WTC11 (cell line): ENCODE results near the gene ADCY1. TPM values are rescaled to one million over a fixed set of nuclear protein-coding genes. Genes with fewer than 3 reads are reported as not detected.

Source experiments
- ATAC-seq: fragments of 200-7000 bp; cut with Tn5 transposase; 2 replicates; pipeline ENCODE4 v1.10.0; 2021; ENCODE audit warnings: mild to moderate bottlenecking, moderate library complexity
- CTCF ChIA-PET: fragments of 300-600 bp; sonication (Branson Sonifier 250); formaldehyde crosslinking; loops from one replicate; lab custom pipeline; 2021; ENCODE audit warnings: antibody characterized with exemption; lab: Charles Lee
- POLR2A ChIA-PET: fragments of 350-600 bp; sonication (Branson Sonifier 250); formaldehyde crosslinking; loops from one replicate; lab custom pipeline; 2021; ENCODE audit warnings: antibody characterized with exemption; lab: Charles Lee
- DNase-seq: peaks from one replicate; pipeline ENCODE4 v3.0.0; 2021; ENCODE audit warnings: low spot score
- H3K27ac Mint-ChIP-seq: 2 replicates; pipeline ENCODE4 v1.8.0; 2021; ENCODE audit warnings: mixed read lengths
- H3K27me3 Mint-ChIP-seq: 2 replicates; pipeline ENCODE4 v1.8.0; 2021; ENCODE audit warnings: low read depth, mild to moderate bottlenecking, moderate library complexity, mixed read lengths
- H3K36me3 Mint-ChIP-seq: 2 replicates; pipeline ENCODE4 v1.8.0; 2021; ENCODE audit warnings: mixed read lengths
- H3K4me1 Mint-ChIP-seq: 2 replicates; pipeline ENCODE4 v1.8.0; 2022; ENCODE audit warnings: mixed read lengths
- H3K4me3 Mint-ChIP-seq: 2 replicates; pipeline ENCODE4 v1.8.0; 2021; ENCODE audit warnings: mild to moderate bottlenecking, moderate library complexity, mixed read lengths
- H3K9me3 Mint-ChIP-seq: 2 replicates; pipeline ENCODE4 v1.8.0; 2021; ENCODE audit warnings: mixed read lengths
- ATF1 ChIP-seq: sonication (generic); formaldehyde crosslinking; IDR thresholded peaks from 2 replicates; pipeline ENCODE4 v1.8.1; 2023; ENCODE audit warnings: mild to moderate bottlenecking, moderate library complexity, missing genetic modification reagents
- CREM ChIP-seq: sonication (generic); formaldehyde crosslinking; IDR thresholded peaks from 2 replicates; pipeline ENCODE4 v1.8.1; 2022; ENCODE audit warnings: mild to moderate bottlenecking, missing genetic modification reagents, moderate library complexity
- FOXJ3 ChIP-seq: sonication (generic); formaldehyde crosslinking; IDR thresholded peaks from 2 replicates; pipeline ENCODE4 v1.9.0; 2021; ENCODE audit warnings: missing genetic modification reagents, mild to moderate bottlenecking, borderline replicate concordance
- JUN ChIP-seq: sonication (generic); formaldehyde crosslinking; IDR thresholded peaks from 2 replicates; pipeline ENCODE4 v1.8.0; 2023; ENCODE audit warnings: mild to moderate bottlenecking, missing genetic modification reagents
- KAT7 ChIP-seq: sonication (generic); formaldehyde crosslinking; IDR thresholded peaks from 2 replicates; pipeline ENCODE4 v1.8.1; 2023; ENCODE audit warnings: missing genetic modification reagents, mild to moderate bottlenecking, borderline replicate concordance
- MXD4 ChIP-seq: fragments of 250-450 bp; sonication (Bioruptor Pico); IDR thresholded peaks from 2 replicates; pipeline ENCODE4 v1.8.0; 2021; ENCODE audit warnings: mild to moderate bottlenecking, moderate library complexity, borderline replicate concordance
- NFATC4 ChIP-seq: fragments of 250-450 bp; sonication (Bioruptor Pico); IDR thresholded peaks from 2 replicates; pipeline ENCODE4 v1.9.0; 2021; ENCODE audit warnings: mild to moderate bottlenecking
- NR1H2 ChIP-seq: sonication (generic); formaldehyde crosslinking; IDR thresholded peaks from 2 replicates; pipeline ENCODE4 v1.9.0; 2021; ENCODE audit warnings: mild to moderate bottlenecking, moderate library complexity, missing genetic modification reagents
- RELA ChIP-seq: sonication (generic); formaldehyde crosslinking; IDR thresholded peaks from 2 replicates; pipeline ENCODE4 v1.8.1; 2022; ENCODE audit warnings: missing genetic modification reagents, mild to moderate bottlenecking, borderline replicate concordance
- SMAD3 ChIP-seq: sonication (generic); formaldehyde crosslinking; IDR thresholded peaks from 2 replicates; pipeline ENCODE4 v1.8.0; 2022; ENCODE audit warnings: missing genetic modification reagents, mild to moderate bottlenecking, borderline replicate concordance
- ZNF219 ChIP-seq: sonication (generic); formaldehyde crosslinking; IDR thresholded peaks from 2 replicates; pipeline ENCODE4 v1.8.0; 2023; ENCODE audit warnings: missing genetic modification reagents, mild to moderate bottlenecking, borderline replicate concordance
- ZNF232 ChIP-seq: sonication (generic); formaldehyde crosslinking; IDR thresholded peaks from 2 replicates; pipeline ENCODE4 v1.8.0; 2022; ENCODE audit warnings: mild to moderate bottlenecking, missing genetic modification reagents
- total RNA-seq: library from RNA; stranded (reverse); gene quantifications from 3 replicates; pipeline ENCODE4 v1.2.3, GENCODE V29; 2021
- TF ChIP-seq, protein P1 (sequence below): sonication (generic); formaldehyde crosslinking; IDR thresholded peaks from 2 replicates; pipeline ENCODE4 v1.8.1; 2023; ENCODE audit warnings: mild to moderate bottlenecking, moderate library complexity, missing genetic modification reagents
- TF ChIP-seq, protein P2 (sequence below): sonication (generic); formaldehyde crosslinking; IDR thresholded peaks from 2 replicates; pipeline ENCODE4 v1.8.0; 2023; ENCODE audit warnings: mild to moderate bottlenecking, missing genetic modification reagents
- TF ChIP-seq, protein P3 (sequence below): sonication (generic); formaldehyde crosslinking; IDR thresholded peaks from 2 replicates; pipeline ENCODE4 v1.8.1; 2022; ENCODE audit warnings: low read depth, mild to moderate bottlenecking, moderate library complexity, missing genetic modification reagents, borderline replicate concordance
- TF ChIP-seq, protein P4 (sequence below): fragments of 250-450 bp; sonication (Bioruptor Pico); IDR thresholded peaks from 2 replicates; pipeline ENCODE4 v1.9.0; 2021; ENCODE audit warnings: moderate library complexity, mild to moderate bottlenecking, inconsistent platforms, borderline replicate concordance
- TF ChIP-seq, protein P5 (sequence below): sonication (generic); formaldehyde crosslinking; IDR thresholded peaks from 2 replicates; pipeline ENCODE4 v1.8.0; 2022; ENCODE audit warnings: missing genetic modification reagents
- TF ChIP-seq, protein P6 (sequence below): fragments of 250-450 bp; sonication (Bioruptor Pico); IDR thresholded peaks from 2 replicates; pipeline ENCODE4 v2.1.2; 2022; ENCODE audit warnings: mild to moderate bottlenecking, moderate library complexity

The ADCY1 gene
- total RNA-seq, 1 experiment from 2014 or later, result 29.0 TPM

DNA sequence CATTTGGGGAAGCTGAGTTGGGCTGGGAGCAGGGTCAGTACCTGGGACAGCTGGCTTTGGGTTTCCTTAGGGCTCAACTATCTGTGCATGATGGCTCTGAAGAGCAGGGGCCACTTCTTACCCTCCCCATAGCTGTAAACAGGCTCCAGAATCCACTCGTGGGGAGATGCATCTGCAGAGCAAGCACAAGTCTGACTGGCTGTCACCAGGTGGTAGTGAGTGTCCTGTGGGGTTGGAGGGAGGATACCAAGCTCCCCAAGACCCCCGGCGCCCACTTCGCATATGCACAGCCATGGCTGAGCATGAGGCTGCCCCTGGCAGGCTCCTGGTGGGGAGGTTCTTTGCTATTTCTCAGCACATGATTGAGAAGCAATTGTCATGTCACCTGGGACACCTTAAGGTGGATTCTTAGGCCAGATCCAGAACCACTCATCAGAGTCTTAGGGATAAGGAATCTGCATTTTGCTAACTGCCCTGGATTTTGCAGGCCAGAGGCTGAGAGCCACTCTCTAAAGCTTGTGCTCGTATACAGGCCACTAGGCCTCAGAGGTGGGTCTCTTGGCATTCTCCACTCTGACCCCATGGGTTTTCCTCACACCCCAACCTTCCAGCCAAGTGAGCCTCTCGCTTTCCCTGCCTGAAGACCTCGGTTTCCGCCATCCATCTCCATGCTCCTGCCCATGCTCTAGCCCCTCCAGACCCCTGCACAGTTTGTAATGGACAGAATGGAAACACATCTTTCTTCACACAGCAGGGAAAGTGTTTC, 53.7 kb downstream of the ADCY1 start (continued):
- TF ChIP-seq ZNF232, result no peak

DNA sequence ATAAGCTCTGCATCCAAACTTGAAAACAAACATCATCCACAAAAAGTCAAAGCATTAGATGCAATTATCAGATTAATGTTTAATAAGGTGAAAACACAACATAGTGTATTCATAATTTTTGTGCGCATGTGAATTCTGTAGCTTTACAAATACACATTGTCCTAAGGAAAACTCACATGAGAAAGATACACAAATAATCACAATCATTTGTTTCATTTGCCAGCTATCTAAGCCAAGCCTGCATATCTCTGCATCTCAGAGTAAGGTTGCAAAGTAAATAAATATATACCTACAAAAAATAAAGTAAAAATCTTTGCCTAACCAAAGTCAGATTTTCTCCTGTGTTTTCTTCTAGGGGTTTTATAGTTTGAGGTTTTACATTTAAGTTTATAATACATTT, 57.4 kb downstream of the ADCY1 start:
- Mint-ChIP-seq H3K27me3 (no peaks in the 10 kb centered on the region; the same call in 1 of the 2 replicates), H3K27ac (no peak overlapping the region), H3K4me3 (no peak overlapping the region), H3K36me3 (peaks cover 28% of the 10 kb centered on the region)
- no peak for DNase-seq
- POLR2A ChIA-PET, result no interaction called here
- no peak for TF ChIP-seq MXD4
- TF ChIP-seq, protein P1, sequence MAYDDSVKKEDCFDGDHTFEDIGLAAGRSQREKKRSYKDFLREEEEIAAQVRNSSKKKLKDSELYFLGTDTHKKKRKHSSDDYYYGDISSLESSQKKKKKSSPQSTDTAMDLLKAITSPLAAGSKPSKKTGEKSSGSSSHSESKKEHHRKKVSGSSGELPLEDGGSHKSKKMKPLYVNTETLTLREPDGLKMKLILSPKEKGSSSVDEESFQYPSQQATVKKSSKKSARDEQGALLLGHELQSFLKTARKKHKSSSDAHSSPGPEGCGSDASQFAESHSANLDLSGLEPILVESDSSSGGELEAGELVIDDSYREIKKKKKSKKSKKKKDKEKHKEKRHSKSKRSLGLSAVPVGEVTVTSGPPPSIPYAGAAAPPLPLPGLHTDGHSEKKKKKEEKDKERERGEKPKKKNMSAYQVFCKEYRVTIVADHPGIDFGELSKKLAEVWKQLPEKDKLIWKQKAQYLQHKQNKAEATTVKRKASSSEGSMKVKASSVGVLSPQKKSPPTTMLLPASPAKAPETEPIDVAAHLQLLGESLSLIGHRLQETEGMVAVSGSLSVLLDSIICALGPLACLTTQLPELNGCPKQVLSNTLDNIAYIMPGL (CRISPR knock-in tag), result no peak
- TF ChIP-seq, protein P2, sequence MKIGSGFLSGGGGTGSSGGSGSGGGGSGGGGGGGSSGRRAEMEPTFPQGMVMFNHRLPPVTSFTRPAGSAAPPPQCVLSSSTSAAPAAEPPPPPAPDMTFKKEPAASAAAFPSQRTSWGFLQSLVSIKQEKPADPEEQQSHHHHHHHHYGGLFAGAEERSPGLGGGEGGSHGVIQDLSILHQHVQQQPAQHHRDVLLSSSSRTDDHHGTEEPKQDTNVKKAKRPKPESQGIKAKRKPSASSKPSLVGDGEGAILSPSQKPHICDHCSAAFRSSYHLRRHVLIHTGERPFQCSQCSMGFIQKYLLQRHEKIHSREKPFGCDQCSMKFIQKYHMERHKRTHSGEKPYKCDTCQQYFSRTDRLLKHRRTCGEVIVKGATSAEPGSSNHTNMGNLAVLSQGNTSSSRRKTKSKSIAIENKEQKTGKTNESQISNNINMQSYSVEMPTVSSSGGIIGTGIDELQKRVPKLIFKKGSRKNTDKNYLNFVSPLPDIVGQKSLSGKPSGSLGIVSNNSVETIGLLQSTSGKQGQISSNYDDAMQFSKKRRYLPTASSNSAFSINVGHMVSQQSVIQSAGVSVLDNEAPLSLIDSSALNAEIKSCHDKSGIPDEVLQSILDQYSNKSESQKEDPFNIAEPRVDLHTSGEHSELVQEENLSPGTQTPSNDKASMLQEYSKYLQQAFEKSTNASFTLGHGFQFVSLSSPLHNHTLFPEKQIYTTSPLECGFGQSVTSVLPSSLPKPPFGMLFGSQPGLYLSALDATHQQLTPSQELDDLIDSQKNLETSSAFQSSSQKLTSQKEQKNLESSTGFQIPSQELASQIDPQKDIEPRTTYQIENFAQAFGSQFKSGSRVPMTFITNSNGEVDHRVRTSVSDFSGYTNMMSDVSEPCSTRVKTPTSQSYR, result no peak
- TF ChIP-seq, all 79 proteins: peak for 0
- Mint-ChIP-seq H3K9me3 (peaks cover 27% of the 10 kb centered on the region), H3K4me1 (peaks cover 19% of the 10 kb centered on the region)
- CTCF ChIA-PET, result no interaction called here
- ATAC-seq, result no peak

DNA sequence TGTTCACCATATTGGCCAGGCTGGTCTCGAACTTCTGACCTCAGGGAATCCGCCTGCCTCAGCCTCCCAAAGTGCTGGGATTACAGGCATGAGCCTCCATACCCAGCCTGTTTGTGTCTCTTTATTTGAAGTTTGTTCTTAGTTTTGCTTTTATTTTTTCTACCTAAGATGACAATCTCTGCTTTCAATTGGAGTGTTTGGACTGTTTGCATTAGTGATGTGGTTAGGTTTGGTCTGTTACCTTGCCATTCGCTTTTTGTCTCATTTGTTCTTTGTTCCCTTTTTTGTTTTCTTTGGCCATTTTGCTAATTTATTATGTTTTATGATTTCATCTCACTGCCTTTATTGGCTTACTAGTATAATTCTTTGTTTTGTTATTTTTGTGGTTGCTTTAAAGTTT, 62.6 kb downstream of the ADCY1 start:
- Mint-ChIP-seq H3K36me3 (0 out of 2 replicates have a peak, but pooled peaks cover 3% of the 10 kb centered on the region), H3K4me1 (peaks cover 8% of the 10 kb centered on the region), H3K9me3 (no peaks in the 10 kb centered on the region), H3K4me3 (no peak overlapping the region), H3K27me3 (no peaks in the 10 kb centered on the region), H3K27ac (no peak overlapping the region)
- POLR2A ChIA-PET, result no interaction called here
- ATAC-seq (no peak), DNase-seq (no peak)
- CTCF ChIA-PET, result no interaction called here
- TF ChIP-seq JUN (CRISPR knock-in tag) (no peak), KAT7 (no peak), ATF1 (CRISPR knock-in tag) (no peak), ZNF219 (no peak), NFATC4 (CRISPR knock-in tag) (no peak), NR1H2 (no peak), CREM (CRISPR knock-in tag) (no peak), SMAD3 (no peak), FOXJ3 (CRISPR knock-in tag) (no peak), RELA (CRISPR knock-in tag) (no peak)
- TF ChIP-seq, protein P3, sequence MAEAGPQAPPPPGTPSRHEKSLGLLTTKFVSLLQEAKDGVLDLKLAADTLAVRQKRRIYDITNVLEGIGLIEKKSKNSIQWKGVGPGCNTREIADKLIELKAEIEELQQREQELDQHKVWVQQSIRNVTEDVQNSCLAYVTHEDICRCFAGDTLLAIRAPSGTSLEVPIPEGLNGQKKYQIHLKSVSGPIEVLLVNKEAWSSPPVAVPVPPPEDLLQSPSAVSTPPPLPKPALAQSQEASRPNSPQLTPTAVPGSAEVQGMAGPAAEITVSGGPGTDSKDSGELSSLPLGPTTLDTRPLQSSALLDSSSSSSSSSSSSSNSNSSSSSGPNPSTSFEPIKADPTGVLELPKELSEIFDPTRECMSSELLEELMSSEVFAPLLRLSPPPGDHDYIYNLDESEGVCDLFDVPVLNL (CRISPR knock-in tag), result no peak
- TF ChIP-seq, protein P4, sequence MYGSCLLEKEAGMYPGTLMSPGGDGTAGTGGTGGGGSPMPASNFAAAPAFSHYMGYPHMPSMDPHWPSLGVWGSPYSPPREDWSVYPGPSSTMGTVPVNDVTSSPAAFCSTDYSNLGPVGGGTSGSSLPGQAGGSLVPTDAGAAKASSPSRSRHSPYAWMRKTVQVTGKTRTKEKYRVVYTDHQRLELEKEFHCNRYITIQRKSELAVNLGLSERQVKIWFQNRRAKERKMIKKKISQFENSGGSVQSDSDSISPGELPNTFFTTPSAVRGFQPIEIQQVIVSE (CRISPR knock-in tag), result no peak
- TF ChIP-seq, protein P1 (CRISPR knock-in tag), result no peak
- TF ChIP-seq, protein P5, sequence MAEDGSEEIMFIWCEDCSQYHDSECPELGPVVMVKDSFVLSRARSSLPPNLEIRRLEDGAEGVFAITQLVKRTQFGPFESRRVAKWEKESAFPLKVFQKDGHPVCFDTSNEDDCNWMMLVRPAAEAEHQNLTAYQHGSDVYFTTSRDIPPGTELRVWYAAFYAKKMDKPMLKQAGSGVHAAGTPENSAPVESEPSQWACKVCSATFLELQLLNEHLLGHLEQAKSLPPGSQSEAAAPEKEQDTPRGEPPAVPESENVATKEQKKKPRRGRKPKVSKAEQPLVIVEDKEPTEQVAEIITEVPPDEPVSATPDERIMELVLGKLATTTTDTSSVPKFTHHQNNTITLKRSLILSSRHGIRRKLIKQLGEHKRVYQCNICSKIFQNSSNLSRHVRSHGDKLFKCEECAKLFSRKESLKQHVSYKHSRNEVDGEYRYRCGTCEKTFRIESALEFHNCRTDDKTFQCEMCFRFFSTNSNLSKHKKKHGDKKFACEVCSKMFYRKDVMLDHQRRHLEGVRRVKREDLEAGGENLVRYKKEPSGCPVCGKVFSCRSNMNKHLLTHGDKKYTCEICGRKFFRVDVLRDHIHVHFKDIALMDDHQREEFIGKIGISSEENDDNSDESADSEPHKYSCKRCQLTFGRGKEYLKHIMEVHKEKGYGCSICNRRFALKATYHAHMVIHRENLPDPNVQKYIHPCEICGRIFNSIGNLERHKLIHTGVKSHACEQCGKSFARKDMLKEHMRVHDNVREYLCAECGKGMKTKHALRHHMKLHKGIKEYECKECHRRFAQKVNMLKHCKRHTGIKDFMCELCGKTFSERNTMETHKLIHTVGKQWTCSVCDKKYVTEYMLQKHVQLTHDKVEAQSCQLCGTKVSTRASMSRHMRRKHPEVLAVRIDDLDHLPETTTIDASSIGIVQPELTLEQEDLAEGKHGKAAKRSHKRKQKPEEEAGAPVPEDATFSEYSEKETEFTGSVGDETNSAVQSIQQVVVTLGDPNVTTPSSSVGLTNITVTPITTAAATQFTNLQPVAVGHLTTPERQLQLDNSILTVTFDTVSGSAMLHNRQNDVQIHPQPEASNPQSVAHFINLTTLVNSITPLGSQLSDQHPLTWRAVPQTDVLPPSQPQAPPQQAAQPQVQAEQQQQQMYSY (CRISPR knock-in tag), result no peak
- TF ChIP-seq, protein P6, sequence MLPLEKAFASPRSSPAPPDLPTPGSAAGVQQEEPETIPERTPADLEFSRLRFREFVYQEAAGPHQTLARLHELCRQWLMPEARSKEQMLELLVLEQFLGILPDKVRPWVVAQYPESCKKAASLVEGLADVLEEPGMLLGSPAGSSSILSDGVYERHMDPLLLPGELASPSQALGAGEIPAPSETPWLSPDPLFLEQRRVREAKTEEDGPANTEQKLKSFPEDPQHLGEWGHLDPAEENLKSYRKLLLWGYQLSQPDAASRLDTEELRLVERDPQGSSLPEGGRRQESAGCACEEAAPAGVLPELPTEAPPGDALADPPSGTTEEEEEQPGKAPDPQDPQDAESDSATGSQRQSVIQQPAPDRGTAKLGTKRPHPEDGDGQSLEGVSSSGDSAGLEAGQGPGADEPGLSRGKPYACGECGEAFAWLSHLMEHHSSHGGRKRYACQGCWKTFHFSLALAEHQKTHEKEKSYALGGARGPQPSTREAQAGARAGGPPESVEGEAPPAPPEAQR, result no peak
